IMR-90 (cell line): Measurements from ENCODE around the gene BDH1. TPM values are rescaled to one million over a fixed set of nuclear protein-coding genes. Genes with fewer than 3 reads are reported as not detected.

Experiments used
- ATAC-seq: fragments of 200-7000 bp; cut with Tn5 transposase; 2 replicates; pipeline ENCODE4 v1.9.1; 2020; ENCODE audit warnings: low read depth, mild to moderate bottlenecking, moderate library complexity
- BruUV-seq: library from RNA; stranded (reverse); fragments of 400-500 nt; replicated peaks from 2 replicates; lab custom pipeline; 2021; lab: Mats Ljungman, UMichigan
- CTCF ChIA-PET: fragments of 300-600 bp; formaldehyde crosslinking; extraction: SDS; loops from one replicate; lab custom pipeline; 2021; ENCODE audit warnings: antibody characterized with exemption; lab: Yijun Ruan, JAX
- POLR2A ChIA-PET: fragments of 300-600 bp; sonication (Branson Sonifier 250); formaldehyde crosslinking; loops from one replicate; lab custom pipeline; 2022; ENCODE audit warnings: antibody characterized with exemption; ENCODE audit not compliant: unreplicated experiment; lab: Charles Lee
- DNase-seq: peaks from one replicate; pipeline ENCODE4 v3.0.0; 2013
- H2AFZ ChIP-seq: replicated peaks from 2 replicates; pipeline ENCODE3; 2013; ENCODE audit warnings: low read length, mild to moderate bottlenecking; ENCODE audit not compliant: poor library complexity
- H2AK5ac ChIP-seq: 2 replicates; pipeline ENCODE4 v1.6.1; 2013; ENCODE audit warnings: low read depth, low read length, inconsistent platforms
- H2AK9ac ChIP-seq: replicated peaks from 2 replicates; pipeline ENCODE3; 2013; ENCODE audit warnings: mild to moderate bottlenecking, low read depth, low read length, moderate library complexity; ENCODE audit not compliant: poor library complexity
- H2BK120ac ChIP-seq: 2 replicates; pipeline ENCODE4 v1.6.1; 2013; ENCODE audit warnings: low read depth, low read length, inconsistent platforms
- H2BK15ac ChIP-seq: 3 replicates; pipeline ENCODE4 v1.6.1; 2013; ENCODE audit warnings: low read depth, low read length, inconsistent platforms
- H2BK20ac ChIP-seq: 2 replicates; pipeline ENCODE4 v1.6.1; 2013; ENCODE audit warnings: low read depth, mild to moderate bottlenecking, inconsistent platforms, low read length, moderate library complexity
- H2BK5ac ChIP-seq: 2 replicates; pipeline ENCODE4 v1.6.1; 2013; ENCODE audit warnings: mild to moderate bottlenecking, low read depth, low read length, inconsistent platforms; ENCODE audit not compliant: poor library complexity, severe bottlenecking
- H3K14ac ChIP-seq: replicated peaks from 2 replicates; pipeline ENCODE4 v1.6.1; 2013; ENCODE audit warnings: low read depth, low read length, inconsistent platforms
- H3K18ac ChIP-seq: 2 replicates; pipeline ENCODE4 v1.6.1; 2013; ENCODE audit warnings: low read depth, low read length, control low read depth
- H3K23ac ChIP-seq: 2 replicates; pipeline ENCODE4 v1.6.1; 2013; ENCODE audit warnings: low read depth, low read length, inconsistent platforms
- H3K27ac ChIP-seq: 2 replicates; pipeline ENCODE4 v1.5.1; 2013; ENCODE audit warnings: mild to moderate bottlenecking, control low read depth, low read length; ENCODE audit not compliant: insufficient read depth
- H3K27me3 ChIP-seq: 2 replicates; pipeline ENCODE4 v1.6.1; 2013; ENCODE audit warnings: low read length; ENCODE audit not compliant: control insufficient read depth, insufficient read depth
- H3K36me3 ChIP-seq: 2 replicates; pipeline ENCODE4 v1.6.1; 2013; ENCODE audit warnings: low read length, mixed read lengths; ENCODE audit not compliant: control insufficient read depth, insufficient read depth
- H3K4ac ChIP-seq: 2 replicates; pipeline ENCODE4 v1.6.1; 2013; ENCODE audit warnings: low read depth, low read length, inconsistent platforms
- H3K4me1 ChIP-seq: 2 replicates; pipeline ENCODE4 v1.6.1; 2013; ENCODE audit warnings: low read length, mixed read lengths; ENCODE audit not compliant: control insufficient read depth, insufficient read depth
- H3K4me2 ChIP-seq: 2 replicates; pipeline ENCODE4 v1.6.1; 2013; ENCODE audit warnings: low read depth, mild to moderate bottlenecking, control low read depth, low read length, moderate library complexity
- H3K4me3 ChIP-seq: 2 replicates; pipeline ENCODE4 v1.5.1; 2013; ENCODE audit warnings: low read depth, mild to moderate bottlenecking, control low read depth, low read length, moderate library complexity; ENCODE audit not compliant: insufficient read depth
- H3K56ac ChIP-seq: 2 replicates; pipeline ENCODE4 v1.6.1; 2013; ENCODE audit warnings: low read length, inconsistent platforms; ENCODE audit not compliant: insufficient read depth; ENCODE audit errors: extremely low read depth
- H3K79me1 ChIP-seq, 2 experiments: 2 replicates each; pipeline ENCODE4 v1.6.1; 2013; ENCODE audit warnings: low read length in 2 of 2, inconsistent platforms in 1 of 2, low read depth in 1 of 2
- H3K9ac ChIP-seq: 2 replicates; pipeline ENCODE4 v1.6.1; 2013; ENCODE audit warnings: low read depth, low read length, control low read depth
- H3K9me1 ChIP-seq: 2 replicates; pipeline ENCODE4 v1.6.1; 2013; ENCODE audit warnings: low read length, inconsistent platforms; ENCODE audit not compliant: insufficient read depth
- H3K9me3 ChIP-seq: 2 replicates; pipeline ENCODE4 v1.6.1; 2013; ENCODE audit warnings: low read length; ENCODE audit not compliant: control insufficient read depth, insufficient read depth
- H4K20me1 ChIP-seq: 2 replicates; pipeline ENCODE4 v1.6.1; 2013; ENCODE audit warnings: low read length, inconsistent platforms; ENCODE audit not compliant: insufficient read depth
- H4K5ac ChIP-seq: 2 replicates; pipeline ENCODE4 v1.6.1; 2013; ENCODE audit warnings: mild to moderate bottlenecking, low read depth, low read length, control low read depth
- H4K8ac ChIP-seq, 2 experiments: 2 replicates each; pipeline ENCODE4 v1.6.1; 2013; ENCODE audit warnings: low read depth in 2 of 2, low read length in 2 of 2, control low read depth in 1 of 2, inconsistent platforms in 1 of 2
- H4K91ac ChIP-seq: 2 replicates; pipeline ENCODE4 v1.6.1; 2013; ENCODE audit warnings: low read depth, low read length, inconsistent platforms; ENCODE audit not compliant: insufficient read depth
- CEBPB ChIP-seq: IDR thresholded peaks from 2 replicates; pipeline ENCODE4 v1.6.1; 2012; ENCODE audit warnings: low read depth, low read length, improper control_type of control experiment
- MAFK ChIP-seq: IDR thresholded peaks from 2 replicates; pipeline ENCODE4 v1.6.1; 2012; ENCODE audit warnings: low read depth, low read length, improper control_type of control experiment
- SMC3 ChIP-seq: fragments of 150-350 bp; IDR thresholded peaks from 2 replicates; pipeline ENCODE4 v1.6.1; 2016; ENCODE audit warnings: low read depth, mild to moderate bottlenecking, antibody characterized with exemption, low read length, moderate library complexity
- WGBS, 2 experiments: methylation state at CpG; one replicate each; pipeline versions ENCODE4 v1.1.5 to v1.1.7; 2013; ENCODE audit warnings: missing lambda C conversion rate in 2 of 2; ENCODE audit not compliant: insufficient read length in 1 of 2; ENCODE audit errors: extremely low coverage in 2 of 2; 5-methylcytosine and 5-hydroxymethylcytosine counted together
- dilution Hi-C: fragments of 300-500 bp; cut with HindIII; formaldehyde crosslinking; loops from one replicate; pipeline ENCODE4 v1.14.3; 2018; ENCODE audit warnings: low sequenced_read_pairs; ENCODE audit not compliant: unreplicated experiment
- in situ Hi-C: fragments of 300-500 bp; cut with MboI; formaldehyde crosslinking; loops from 3 replicates; pipeline ENCODE4 v1.14.3; 2019; ENCODE audit warnings: low sequenced_read_pairs, inconsistent platforms, mixed read lengths
- intact Hi-C: fragments of 100-400 bp; cut with micrococcal nuclease; formaldehyde crosslinking; loops from 2 replicates; pipeline ENCODE4 v1.10.0; 2022
- polyA plus RNA-seq, 3 experiments: library from polyadenylated mRNA; depleted of rRNA; stranded (reverse); fragments of >200 nt; gene quantifications; 2 replicates each; pipeline ENCODE4 v1.2.3, GENCODE V29; 2012; ENCODE audit warnings: low replicate concordance in 1 of 3
- total RNA-seq: library from RNA; depleted of rRNA; stranded (reverse); fragments of >200 nt; gene quantifications from 2 replicates; pipeline ENCODE4 v1.2.3, GENCODE V29; 2012

BDH1 gene
- total and polyA plus RNA-seq, 2 of the 4 experiments (the other 2 are of a cell fraction), result 2.7 to 4.4 TPM

DNA sequence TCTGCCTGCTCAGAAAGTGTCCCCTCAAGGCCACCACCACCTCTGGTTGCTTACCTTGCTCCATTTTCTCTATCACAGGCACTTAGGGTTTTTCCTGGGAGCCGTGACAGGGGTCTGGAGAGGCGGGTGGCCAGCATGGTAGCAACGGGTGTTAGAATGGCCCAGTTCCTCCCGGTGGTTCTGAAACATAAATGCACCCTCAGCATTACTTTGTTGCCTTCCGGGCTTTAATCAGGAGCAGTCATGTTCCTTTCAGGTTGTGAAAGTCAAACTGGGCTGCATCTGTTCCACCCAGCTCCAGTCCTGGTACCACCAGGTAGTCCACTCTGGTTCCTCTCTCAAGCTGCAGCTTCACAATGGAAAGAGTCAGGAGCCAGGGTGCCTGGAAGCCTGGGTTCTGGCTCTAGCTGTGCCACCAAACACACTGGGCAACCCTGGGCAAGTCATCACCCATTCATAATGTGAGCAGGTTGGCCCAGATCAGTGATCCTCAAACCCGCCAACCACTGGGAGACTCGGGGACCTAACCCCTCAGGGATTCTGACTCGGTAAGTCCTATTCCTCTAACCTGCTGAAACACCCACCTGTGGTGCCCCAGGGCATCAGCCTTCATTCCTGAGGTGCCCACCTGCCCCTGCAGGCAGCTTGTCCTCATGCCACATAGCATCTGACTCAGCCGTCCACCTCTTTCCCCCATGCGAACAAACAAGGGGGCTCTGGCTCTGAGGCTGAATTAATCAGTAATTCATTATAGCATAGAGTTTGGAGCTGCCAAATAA is 9.3 kb downstream of the BDH1 start:
- Histone ChIP-seq H3K9me3 (no peaks in the 10 kb centered on the region), H3K9ac (no peak overlapping the region), H3K79me1 (no peaks in the 10 kb centered on the region), H4K20me1 (no peaks in the 10 kb centered on the region; the same call in 1 of the 2 replicates), H4K5ac (no peak overlapping the region), H3K27ac (no peak overlapping the region), H4K91ac (no peak overlapping the region), H3K9me1 (no peaks in the 10 kb centered on the region), H3K23ac (no peak overlapping the region), H3K56ac (no peak overlapping the region), H3K4me3 (no peak overlapping the region), H3K14ac (no peak overlapping the region), H2BK15ac (no peak overlapping the region), H4K8ac (no peak overlapping the region), H3K27me3 (no peaks in the 10 kb centered on the region; the same call in 1 of the 2 replicates), H3K4me2 (no peak overlapping the region), H2AK5ac (no peak overlapping the region), H2AK9ac (peak overlapping the region; percentile 39), H2AFZ (no peak overlapping the region), H3K36me3 (no peaks in the 10 kb centered on the region), H3K18ac (no peak overlapping the region), H2BK20ac (no peak overlapping the region), H2BK120ac (no peak overlapping the region), H2BK5ac (no peak overlapping the region), H3K4me1 (0 out of 2 replicates have a peak, but pooled peaks cover 1% of the 10 kb centered on the region), H3K4ac (no peak overlapping the region)
- CTCF ChIA-PET, result no interaction called here
- 77% methylated on average over 5 of the region's 10 CpGs; no CpG with 5 or more reads in 1 of the 2 experiments for WGBS, 2 experiments
- no TSS peak for BruUV-seq
- TF ChIP-seq MAFK, result 0 out of 2 replicates have a peak, but pooled peaks have one; percentile 12
- TF ChIP-seq CEBPB, result no peak
- TF ChIP-seq SMC3, result no peak
- in situ Hi-C loops (no loop called here), dilution Hi-C loops (no loop called here), intact Hi-C loops (no loop called here)
- DNase-seq, result no peak
- no peak for ATAC-seq
- POLR2A ChIA-PET, result no interaction called here
